Keratinocyte (primary cell): Measurements from ENCODE around the gene REPS1.

Experiments
- CTCF ChIP-seq, 3 experiments: IDR thresholded peaks in 1 of 3; conservative IDR thresholded peaks in 1 of 3; optimal IDR thresholded peaks in 1 of 3; 2 replicates in 2 of 3; 3 replicates in 1 of 3; pipeline versions ENCODE3 to v1.5.1; 2011; ENCODE audit warnings: low read length in 3 of 3, mild to moderate bottlenecking in 3 of 3, moderate library complexity in 2 of 3, control low read depth in 1 of 3, inconsistent platforms in 1 of 3; ENCODE audit not compliant: insufficient read depth in 2 of 3; ENCODE audit errors: extremely low read depth in 1 of 3
- EZH2 ChIP-seq: IDR thresholded peaks from one replicate; pipeline ENCODE4 v1.6.1; 2012; ENCODE audit warnings: inconsistent platforms, mild to moderate bottlenecking, low read length, moderate library complexity

- TF ChIP-seq CTCF (optimal IDR thresholded peaks at IDR 0.05 in 1 of 3, IDR thresholded peaks at IDR 0.05 in 1 of 3, conservative IDR thresholded peaks at IDR 0.05 in 1 of 3; ENCODE audit: extremely low read depth in 1 of 3, insufficient read depth in 2 of 3, low read length in 3 of 3) = no peak
- no peak for TF ChIP-seq EZH2
Measured at GRCh38 chr6:138973466-138974153, 14.4 kb downstream of the REPS1 start.
